CD4-positive, alpha-beta T cell treated with Interleukin-6 for 4 hours (primary cell): ENCODE data around the gene COX6A1.
"Not testable (repeated sequence)": the region's sequence is repeated elsewhere in the genome, so short reads cannot be mapped to it uniquely, and the experiment has no call there.

Experiments used
- DNase-seq: peaks from one replicate; pipeline ENCODE4 v3.0.0-alpha.2; 2020; ENCODE audit warnings: mixed read lengths

Gene COX6A1

DNA sequence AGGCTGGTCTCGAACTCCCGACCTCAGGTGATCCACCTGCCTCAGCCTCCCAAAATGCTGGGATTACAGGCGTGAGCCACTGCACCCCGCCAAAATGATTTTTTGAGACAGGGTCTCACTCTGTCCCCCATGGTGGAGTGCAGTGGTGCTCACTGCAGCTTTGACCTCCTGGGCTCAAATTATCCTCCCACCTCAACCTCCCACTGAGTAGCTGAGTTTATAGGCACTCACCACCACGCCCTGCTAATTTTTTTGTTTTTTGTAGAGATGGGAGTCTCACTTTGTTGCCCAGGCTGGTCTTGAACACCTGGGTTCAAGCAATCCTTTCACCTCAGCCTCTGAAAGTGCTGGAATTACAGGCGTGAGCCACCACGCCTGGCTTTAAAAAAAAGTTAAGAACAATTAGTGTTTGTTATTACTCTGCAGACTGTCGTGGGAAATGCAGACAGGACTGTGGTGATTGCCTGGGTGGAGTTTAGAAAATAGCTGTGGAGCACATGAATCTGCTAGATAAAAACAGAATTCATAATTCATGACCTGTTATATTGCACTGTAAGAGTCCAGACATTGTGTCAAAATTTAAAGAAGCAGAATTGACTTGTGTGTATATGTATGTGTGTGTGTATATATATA lies 9.2 kb upstream of the COX6A1 start:
- DNase-seq: no peak

- no peak for DNase-seq
These were observed 8.5 kb upstream of the COX6A1 start for GRCh38 chr12:120429368-120429767.

DNA sequence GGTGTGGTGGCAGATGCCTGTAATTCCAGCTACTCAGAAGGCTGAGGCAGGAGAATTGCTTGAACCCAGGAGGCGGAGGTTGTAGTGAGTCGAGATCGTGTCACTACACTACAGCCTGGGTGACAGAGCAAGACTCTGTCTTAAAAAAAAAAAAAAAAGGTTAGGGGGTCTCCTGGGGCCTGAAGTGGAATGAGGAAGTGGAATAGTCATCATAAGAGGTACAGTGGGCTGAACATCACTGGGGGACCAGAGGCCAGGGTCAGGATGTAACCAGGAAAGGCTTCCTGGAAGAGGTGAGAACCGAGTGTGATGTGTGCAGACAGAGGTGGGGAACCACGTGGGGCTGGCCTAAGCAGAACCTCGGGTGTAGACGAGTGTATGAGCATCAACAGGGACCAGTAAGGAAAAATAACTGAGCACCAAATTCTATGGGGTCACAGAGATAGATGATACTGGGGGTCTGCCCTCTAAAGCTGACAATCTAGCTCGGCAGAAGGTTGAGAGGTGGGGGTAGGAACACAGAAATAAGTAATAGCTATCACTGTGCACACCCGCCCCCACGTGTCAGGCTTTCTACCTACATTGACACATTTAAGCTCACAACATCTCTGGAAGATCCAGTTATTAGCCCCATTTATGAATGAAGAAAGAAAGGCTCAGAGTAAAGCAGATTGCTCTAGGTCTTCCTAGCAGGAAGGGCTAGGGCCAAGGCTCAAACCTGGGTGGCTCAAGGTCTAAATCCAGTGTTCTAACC lies 5.0 kb upstream of the COX6A1 start:
- DNase-seq: no peak

GRCh38 chr12:120438495-120439198 lies 734 bp downstream of the COX6A1 start:
- no peak for DNase-seq

DNA sequence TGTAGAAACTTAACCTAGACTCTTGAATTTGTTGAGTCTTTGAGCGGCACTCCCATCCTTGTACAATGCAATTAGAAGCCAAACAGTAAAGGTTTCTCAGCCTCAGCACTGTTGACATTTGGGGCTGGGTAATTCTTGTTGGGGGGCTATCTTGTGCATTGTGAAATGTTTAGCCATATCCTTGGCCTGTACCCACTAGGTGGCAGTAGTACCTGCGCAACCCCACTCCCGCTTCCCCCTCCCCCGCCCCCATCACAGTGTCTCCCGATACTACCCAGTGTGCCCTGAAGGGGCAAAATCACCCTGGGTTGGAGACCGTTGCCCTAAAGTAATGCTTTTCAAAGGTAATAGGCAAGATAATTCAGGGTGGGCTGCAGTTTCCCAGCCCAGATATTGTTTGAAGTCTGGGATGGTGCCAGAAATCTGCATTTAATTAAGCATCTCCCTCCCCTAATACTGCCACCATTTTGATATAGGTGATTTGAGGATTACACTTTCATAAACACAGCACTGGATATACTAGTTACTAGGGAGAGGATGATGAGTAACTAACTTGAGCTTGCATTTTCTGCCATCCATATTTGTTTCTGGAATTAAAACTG lies 1.8 kb downstream of the COX6A1 start:
- peak; percentile 84 for DNase-seq

- DNase-seq: no peak
These were observed 6.8 kb downstream of the COX6A1 start for GRCh38 chr12:120444676-120445075.

- peak; percentile 84 for DNase-seq
These were observed 8.3 kb downstream of the COX6A1 start, which contains the start of the genes GATC and TRIAP1 for GRCh38 chr12:120445911-120446843. Gene GATC, plus strand, starts transcription at chr12:120446444. Its CDS starts 37 bp downstream, at chr12:120446481. Gene TRIAP1, minus strand, starts transcription at chr12:120446384. Its CDS starts 12 bp downstream, at chr12:120446372.

- DNase-seq: not testable (repeated sequence)
These were observed 8.9 kb downstream of the COX6A1 start for GRCh38 chr12:120446844-120447178.

DNA sequence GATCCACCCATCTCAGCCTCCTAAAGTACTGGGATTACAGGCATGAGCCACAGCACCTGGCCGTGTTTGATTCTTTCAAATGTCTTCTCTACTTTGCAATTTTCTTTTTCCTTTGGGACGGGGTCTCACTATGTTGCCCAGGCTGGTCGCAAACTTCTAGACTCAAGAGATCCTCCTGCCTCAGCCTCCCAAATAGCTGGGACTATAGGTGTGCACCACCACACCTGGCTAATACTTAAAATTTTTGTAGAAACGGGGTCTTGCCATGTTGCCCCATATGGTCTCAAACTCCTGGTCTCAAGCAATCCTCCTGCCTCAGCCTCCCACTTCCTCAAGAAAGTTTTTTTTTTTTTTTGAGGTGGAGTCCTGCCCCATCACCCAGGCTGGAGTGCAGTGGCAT lies 10.1 kb downstream of the COX6A1 start:
- no peak for DNase-seq

DNA sequence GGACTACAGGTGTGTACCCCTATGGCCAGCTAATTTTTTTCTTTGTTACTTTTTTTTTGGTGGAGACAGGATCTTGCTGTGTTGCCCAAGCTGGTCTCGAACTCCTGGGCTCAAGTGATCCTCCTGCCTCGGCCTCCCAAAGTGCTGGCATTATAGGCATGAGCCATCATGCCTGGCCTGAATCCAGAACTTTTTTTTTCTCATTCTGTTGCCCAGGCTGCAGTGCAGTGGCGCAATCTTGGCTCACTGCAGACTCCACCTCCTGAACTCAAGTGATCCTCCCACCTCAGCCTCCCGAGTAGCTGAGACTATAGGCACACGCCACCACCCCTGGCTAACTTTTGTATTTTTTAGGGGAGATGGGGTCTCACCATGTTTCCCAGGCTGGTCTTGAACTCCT lies 14.6 kb downstream of the COX6A1 start:
- DNase-seq: not testable (repeated sequence)

DNA sequence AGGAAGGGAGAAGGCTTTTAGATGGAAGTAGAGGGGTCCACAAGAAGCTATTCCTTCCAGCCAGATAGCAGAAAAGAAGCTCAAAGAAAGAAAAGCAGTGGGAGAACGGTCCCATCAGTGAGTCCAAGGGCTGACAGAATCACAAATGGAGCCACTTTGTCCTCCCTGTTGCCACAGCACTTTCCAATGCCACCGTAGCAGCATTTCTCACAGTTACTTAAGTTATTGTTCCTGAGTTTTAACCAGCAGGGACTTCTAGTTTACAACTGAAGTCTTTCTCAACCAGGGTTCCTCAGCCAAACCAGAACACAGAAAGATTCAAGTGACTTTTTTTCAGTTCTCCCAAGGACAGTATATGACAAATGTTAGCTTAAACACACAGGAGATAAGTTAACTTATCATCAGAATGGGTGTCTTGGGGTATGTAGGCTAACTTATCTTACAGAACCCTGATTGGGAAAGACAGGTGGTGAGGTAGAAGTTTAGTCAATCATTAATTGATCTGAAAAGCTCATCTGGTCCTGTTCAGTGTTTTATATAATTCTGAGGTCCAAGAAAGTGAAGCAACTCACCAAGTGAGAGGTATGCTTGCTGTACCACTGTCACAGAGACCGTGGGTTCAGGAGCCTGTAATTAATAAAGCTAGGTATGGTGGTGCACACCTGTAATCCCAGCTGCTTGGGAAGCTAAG lies 15.3 kb downstream of the COX6A1 start:
- no peak for DNase-seq

DNA sequence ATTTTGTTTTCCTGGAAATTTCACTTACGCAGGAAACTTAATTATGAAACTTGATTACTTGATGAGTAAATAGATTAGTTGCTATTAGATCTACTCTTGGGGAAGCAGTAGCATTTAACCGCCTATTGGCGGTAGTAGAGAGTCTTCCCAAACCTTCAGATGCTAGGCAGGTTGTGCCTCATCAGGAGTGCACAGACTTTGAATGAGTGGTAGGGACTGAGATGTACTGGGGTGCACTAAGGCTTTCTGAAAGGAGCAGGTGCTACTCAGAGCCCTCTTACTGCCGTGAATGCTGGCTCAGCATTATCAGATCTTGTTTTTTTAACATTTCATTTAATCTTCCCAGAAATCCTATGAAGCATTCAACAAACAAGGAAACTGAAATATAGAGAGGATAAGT lies 16.1 kb downstream of the COX6A1 start:
- DNase-seq: peak; percentile 16

DNA sequence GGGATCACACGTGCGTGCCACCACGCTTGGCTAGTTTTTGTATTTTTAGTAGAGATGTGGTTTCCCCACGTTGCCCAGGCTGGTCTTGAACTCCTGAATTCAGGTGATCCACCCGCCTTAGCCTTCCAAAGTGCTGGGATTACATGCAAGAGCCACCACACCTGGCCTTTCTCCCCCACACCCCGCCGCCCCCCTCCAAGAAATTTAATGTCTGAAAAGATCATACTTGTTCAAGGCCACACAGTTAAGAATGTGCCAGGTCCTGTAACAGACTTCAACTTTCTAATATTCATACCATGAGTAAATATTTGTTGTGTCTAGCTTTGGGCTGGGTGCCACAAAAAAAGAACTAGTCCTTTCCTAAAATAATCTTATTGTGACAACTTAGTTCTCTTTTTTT lies 17.4 kb downstream of the COX6A1 start:
- DNase-seq: no peak

- DNase-seq: peak; percentile 6
These were observed 19.2 kb downstream of the COX6A1 start for GRCh38 chr12:120457133-120457532.

GRCh38 chr12:120460157-120460556 lies 22.2 kb downstream of the COX6A1 start:
- DNase-seq: no peak

DNA sequence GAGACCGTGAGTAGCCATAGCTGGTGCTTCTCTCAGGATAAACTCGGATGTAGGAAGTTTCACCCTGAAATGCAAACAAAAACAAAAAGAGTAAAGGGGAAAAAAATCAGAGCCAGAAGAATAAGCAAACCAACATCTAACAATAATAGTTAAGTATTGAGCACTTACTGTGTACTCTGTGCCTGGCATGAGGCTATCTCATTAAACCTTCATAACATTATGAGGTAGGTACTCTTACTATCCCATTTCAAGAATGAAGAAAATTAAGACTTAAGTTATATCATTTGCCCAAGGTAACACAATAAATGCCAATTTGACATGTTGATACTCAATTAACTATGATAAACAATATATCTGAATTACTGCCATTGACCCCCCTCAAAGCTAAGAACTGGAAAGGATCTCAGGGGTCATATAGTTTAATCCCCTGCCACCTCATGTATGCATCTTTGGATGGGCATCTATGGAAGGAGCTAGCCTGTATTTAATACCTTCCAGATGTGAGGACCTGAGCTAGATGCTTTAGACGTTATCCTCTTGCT lies 24.3 kb downstream of the COX6A1 start:
- DNase-seq: no peak

DNA sequence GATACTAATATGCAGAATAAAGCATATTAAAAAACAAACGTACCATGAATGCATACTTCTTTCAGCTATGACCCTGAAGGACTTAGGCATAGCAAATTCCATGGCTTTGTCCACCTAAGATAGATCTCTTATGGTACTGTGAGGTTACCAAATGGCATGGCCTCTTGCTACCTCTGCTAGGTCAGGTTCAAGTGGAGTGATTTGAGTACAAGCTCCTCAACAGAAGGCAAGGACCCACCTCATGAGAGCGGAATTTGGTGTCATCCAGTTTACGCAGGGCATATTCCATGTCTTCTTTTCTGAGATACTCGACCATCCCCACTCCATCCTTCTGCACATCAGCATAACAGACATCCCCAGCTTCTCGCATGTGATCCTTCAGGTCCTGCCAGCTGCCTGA lies 25.8 kb downstream of the COX6A1 start:
- DNase-seq: no peak

- DNase-seq: no peak
These were observed 27.8 kb downstream of the COX6A1 start for GRCh38 chr12:120465756-120466155.

GRCh38 chr12:120466560-120467315 lies 28.8 kb downstream of the COX6A1 start:
- DNase-seq: peak; percentile 56

DNA sequence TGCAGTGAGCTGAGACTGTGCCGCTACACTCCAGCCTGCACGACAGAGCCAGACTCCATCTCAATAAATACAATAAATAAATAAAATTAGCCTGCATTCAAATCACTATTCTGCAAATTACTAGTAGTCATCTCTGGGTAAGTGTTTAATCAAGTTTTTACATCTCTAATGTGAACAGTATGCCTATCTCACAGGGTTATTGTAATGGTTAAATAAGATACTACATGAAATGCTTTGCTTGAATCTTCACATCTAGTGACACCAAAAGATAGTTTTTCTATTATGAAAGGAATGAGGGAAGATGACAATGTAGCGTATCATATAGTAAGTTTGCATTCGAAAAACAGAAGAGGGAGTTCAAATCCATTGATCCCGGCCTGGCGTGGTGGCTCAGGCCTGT lies 29.5 kb downstream of the COX6A1 start:
- no peak for DNase-seq
